Testis (tissue), 2 donors: ENCODE results near the gene C11orf91.

Source experiments
- POLR2A ChIP-seq: fragments of 450-650 bp; IDR thresholded peaks from one replicate; pipeline ENCODE4 v1.6.1; 2017; ENCODE audit warnings: antibody characterized with exemption, mild to moderate bottlenecking, moderate library complexity
- TF ChIP-seq, protein P1 (sequence below), 3 experiments: fragments of 450-650 bp in 2 of 3; fragments of 200-600 bp in 1 of 3; sonication (generic) in 1 of 3; IDR thresholded peaks; one replicate each; pipeline ENCODE4 v1.5.1; 2016 to 2019; ENCODE audit warnings: antibody characterized with exemption in 3 of 3, mild to moderate bottlenecking in 2 of 3, moderate library complexity in 1 of 3

DNA sequence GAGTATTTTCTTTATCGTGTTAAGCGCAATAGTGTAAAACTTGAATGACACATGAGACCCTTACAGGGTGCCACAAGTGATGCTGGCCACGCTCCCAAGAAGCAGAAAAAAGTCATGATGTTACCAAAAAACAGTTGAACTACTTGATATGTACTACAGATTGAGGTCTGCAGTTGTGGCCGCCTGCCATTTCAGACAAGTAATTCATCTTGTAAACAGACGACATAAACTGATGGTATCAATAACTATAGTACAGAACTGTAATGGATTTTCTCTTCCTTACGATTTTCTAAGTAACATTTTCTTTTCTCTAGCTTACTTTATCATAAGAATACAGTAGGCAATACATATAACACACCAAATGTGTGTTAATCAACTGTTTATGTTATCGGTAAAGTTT is 30.1 kb upstream of the C11orf91 start:
- TF ChIP-seq, protein P1, sequence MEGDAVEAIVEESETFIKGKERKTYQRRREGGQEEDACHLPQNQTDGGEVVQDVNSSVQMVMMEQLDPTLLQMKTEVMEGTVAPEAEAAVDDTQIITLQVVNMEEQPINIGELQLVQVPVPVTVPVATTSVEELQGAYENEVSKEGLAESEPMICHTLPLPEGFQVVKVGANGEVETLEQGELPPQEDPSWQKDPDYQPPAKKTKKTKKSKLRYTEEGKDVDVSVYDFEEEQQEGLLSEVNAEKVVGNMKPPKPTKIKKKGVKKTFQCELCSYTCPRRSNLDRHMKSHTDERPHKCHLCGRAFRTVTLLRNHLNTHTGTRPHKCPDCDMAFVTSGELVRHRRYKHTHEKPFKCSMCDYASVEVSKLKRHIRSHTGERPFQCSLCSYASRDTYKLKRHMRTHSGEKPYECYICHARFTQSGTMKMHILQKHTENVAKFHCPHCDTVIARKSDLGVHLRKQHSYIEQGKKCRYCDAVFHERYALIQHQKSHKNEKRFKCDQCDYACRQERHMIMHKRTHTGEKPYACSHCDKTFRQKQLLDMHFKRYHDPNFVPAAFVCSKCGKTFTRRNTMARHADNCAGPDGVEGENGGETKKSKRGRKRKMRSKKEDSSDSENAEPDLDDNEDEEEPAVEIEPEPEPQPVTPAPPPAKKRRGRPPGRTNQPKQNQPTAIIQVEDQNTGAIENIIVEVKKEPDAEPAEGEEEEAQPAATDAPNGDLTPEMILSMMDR (IDR thresholded peaks at IDR 0.05), result no peak
- TF ChIP-seq POLR2A, result no peak
